SU-DHL-6 (cell line): ENCODE measurements around the gene THOP1.

Experiments
- H2AFZ ChIP-seq: fragments of 200-600 bp; sonication (generic); 2 replicates; pipeline ENCODE4 v1.6.1; 2014; ENCODE audit warnings: low read depth, mild to moderate bottlenecking, moderate library complexity, mixed read lengths, antibody characterized with exemption, low read length; ENCODE audit not compliant: severe bottlenecking
- H3F3A ChIP-seq: fragments of 200-600 bp; shearing (Covaris generic); 2 replicates; pipeline ENCODE4 v1.6.0; 2016; ENCODE audit warnings: antibody characterized with exemption, mild to moderate bottlenecking; ENCODE audit not compliant: insufficient read depth
- H3K27ac ChIP-seq: fragments of 200-600 bp; sonication (generic); 2 replicates; pipeline ENCODE4 v1.5.1; 2016; ENCODE audit warnings: low read depth, mild to moderate bottlenecking, low read length, moderate library complexity, mixed read lengths
- H3K27me3 ChIP-seq: fragments of 200-600 bp; sonication (generic), shearing (Covaris generic); 2 replicates; pipeline ENCODE4 v1.6.0; 2014; ENCODE audit warnings: mild to moderate bottlenecking, low read length
- H3K36me3 ChIP-seq: fragments of 200-600 bp; sonication (generic); 2 replicates; pipeline ENCODE4 v1.6.1; 2014; ENCODE audit warnings: mild to moderate bottlenecking, low read length, mixed read lengths
- H3K4me2 ChIP-seq: fragments of 300-600, 200-600 bp; shearing (Covaris generic), sonication (generic); 2 replicates; pipeline ENCODE4 v1.6.0; 2014; ENCODE audit warnings: low read length, low read depth, mild to moderate bottlenecking; ENCODE audit not compliant: poor library complexity, severe bottlenecking
- H3K4me3 ChIP-seq: fragments of 200-600 bp; sonication (generic); 2 replicates; pipeline ENCODE4 v1.5.1; 2014; ENCODE audit warnings: antibody characterized with exemption, low read length, mild to moderate bottlenecking, mixed read lengths; ENCODE audit not compliant: insufficient read depth, poor library complexity, severe bottlenecking
- H3K79me2 ChIP-seq: fragments of 200-600 bp; sonication (generic); 2 replicates; pipeline ENCODE4 v1.6.1; 2014; ENCODE audit warnings: mild to moderate bottlenecking, low read length, moderate library complexity; ENCODE audit not compliant: insufficient read depth
- H3K9ac ChIP-seq: fragments of 200-600 bp; sonication (generic); 2 replicates; pipeline ENCODE4 v1.7.0; 2014; ENCODE audit warnings: mild to moderate bottlenecking, low read length
- H3K9me2 ChIP-seq: fragments of 200-600 bp; sonication (generic); replicated peaks from 2 replicates; pipeline ENCODE4 v1.6.1; 2014; ENCODE audit warnings: low read length; ENCODE audit not compliant: insufficient read depth
- H3K9me3 ChIP-seq: fragments of 200-600 bp; sonication (generic); 2 replicates; pipeline ENCODE4 v1.6.1; 2014; ENCODE audit warnings: low read length, mixed read lengths; ENCODE audit not compliant: insufficient read depth
- H4K20me1 ChIP-seq: fragments of 200-600 bp; sonication (generic); 2 replicates; pipeline ENCODE4 v1.6.1; 2014; ENCODE audit warnings: low read depth, mild to moderate bottlenecking, antibody characterized with exemption, low read length, moderate library complexity, mixed read lengths
- EZH2phosphoT487 ChIP-seq: fragments of 200-600 bp; sonication (generic), shearing (Covaris generic); conservative IDR thresholded peaks from 2 replicates; pipeline ENCODE4 v1.6.1; 2018; ENCODE audit warnings: mild to moderate bottlenecking, antibody characterized with exemption, low read length, moderate library complexity, mixed read lengths
- TF ChIP-seq, protein P1 (sequence below): fragments of 200-600 bp; sonication (generic); IDR thresholded peaks from one replicate; pipeline ENCODE4 v1.5.1; 2017; ENCODE audit warnings: antibody characterized with exemption, mild to moderate bottlenecking, low read length, moderate library complexity; ENCODE audit not compliant: insufficient read depth, poor library complexity, severe bottlenecking

Gene THOP1

GRCh38 chr19:2841855-2842574, 56.7 kb downstream of the THOP1 start:
- no peaks in the 10 kb centered on the region for H3K36me3 ChIP-seq
- TF ChIP-seq, protein P1, sequence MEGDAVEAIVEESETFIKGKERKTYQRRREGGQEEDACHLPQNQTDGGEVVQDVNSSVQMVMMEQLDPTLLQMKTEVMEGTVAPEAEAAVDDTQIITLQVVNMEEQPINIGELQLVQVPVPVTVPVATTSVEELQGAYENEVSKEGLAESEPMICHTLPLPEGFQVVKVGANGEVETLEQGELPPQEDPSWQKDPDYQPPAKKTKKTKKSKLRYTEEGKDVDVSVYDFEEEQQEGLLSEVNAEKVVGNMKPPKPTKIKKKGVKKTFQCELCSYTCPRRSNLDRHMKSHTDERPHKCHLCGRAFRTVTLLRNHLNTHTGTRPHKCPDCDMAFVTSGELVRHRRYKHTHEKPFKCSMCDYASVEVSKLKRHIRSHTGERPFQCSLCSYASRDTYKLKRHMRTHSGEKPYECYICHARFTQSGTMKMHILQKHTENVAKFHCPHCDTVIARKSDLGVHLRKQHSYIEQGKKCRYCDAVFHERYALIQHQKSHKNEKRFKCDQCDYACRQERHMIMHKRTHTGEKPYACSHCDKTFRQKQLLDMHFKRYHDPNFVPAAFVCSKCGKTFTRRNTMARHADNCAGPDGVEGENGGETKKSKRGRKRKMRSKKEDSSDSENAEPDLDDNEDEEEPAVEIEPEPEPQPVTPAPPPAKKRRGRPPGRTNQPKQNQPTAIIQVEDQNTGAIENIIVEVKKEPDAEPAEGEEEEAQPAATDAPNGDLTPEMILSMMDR = no peak
- no peak for TF ChIP-seq EZH2phosphoT487
- peak overlapping the region; percentile 63 for H3K9ac ChIP-seq

GRCh38 chr19:2845107-2845506, 59.8 kb downstream of the THOP1 start:
- H3F3A ChIP-seq = no peaks in the 10 kb centered on the region; the same call in 1 of the 2 replicates
- TF ChIP-seq EZH2phosphoT487 = no peak
- TF ChIP-seq, protein P1 = no peak

More at GRCh38 chr19:2841855-2842574, 56.7 kb downstream of the THOP1 start:
- Histone ChIP-seq H3K27me3 (no peaks in the 10 kb centered on the region), H3K4me2 (peak overlapping the region; percentile 77), H3K9me3 (no peaks in the 10 kb centered on the region), H3K4me3 (peak overlapping the region; percentile 83), H3K9me2 (no peaks in the 10 kb centered on the region), H3K27ac (no peak overlapping the region), H3F3A (peaks cover 3% of the 10 kb centered on the region; the same call in 1 of the 2 replicates), H3K79me2 (no peaks in the 10 kb centered on the region), H4K20me1 (no peaks in the 10 kb centered on the region), H2AFZ (peak overlapping the region; percentile 28)

DNA sequence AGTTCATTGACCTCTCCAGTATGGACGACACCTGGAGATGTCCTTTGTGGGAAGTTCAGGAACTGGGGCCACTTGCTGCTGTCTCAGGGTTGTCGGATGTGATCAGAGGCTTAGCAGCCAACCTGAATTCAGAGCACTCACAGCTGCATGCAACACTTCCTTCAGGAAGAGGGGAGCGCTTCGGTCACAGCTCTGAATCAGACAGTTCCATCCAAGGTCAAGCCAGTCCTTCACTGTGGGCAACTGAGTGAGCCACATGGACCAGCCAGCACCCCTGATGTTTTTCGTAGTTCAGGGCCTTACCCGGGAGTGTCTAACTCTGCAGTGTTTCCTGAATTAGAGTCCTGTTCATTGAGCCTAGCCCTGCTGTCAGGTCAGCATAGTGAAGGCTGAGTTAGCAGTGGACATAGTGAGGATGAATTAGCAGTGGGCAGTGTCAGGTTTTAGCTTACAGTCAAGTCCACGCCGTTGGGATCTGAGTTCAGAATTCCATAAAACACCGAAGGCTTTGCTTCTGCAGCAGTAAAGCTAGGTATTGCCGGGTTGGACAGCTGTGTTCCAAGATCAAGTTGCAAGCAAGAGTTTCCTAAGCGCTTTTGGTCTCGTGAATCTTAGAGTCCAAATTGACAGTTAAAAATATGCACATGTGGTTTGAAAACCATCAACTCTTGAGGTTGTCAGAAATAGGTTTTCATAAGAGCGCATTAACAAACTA, 61.0 kb downstream of the THOP1 start:
- Histone ChIP-seq H3K9me3 (no peaks in the 10 kb centered on the region), H3K36me3 (peaks cover 5% of the 10 kb centered on the region), H3K79me2 (peaks cover 7% of the 10 kb centered on the region)

More at GRCh38 chr19:2845107-2845506, 59.8 kb downstream of the THOP1 start:
- H3K27me3 ChIP-seq = no peaks in the 10 kb centered on the region
- peaks cover 7% of the 10 kb centered on the region for H3K79me2 ChIP-seq
- no peak overlapping the region for H3K27ac ChIP-seq
- no peaks in the 10 kb centered on the region for H3K9me3 ChIP-seq
- H3K4me3 ChIP-seq = no peak overlapping the region
- no peak overlapping the region for H3K9ac ChIP-seq
- H3K4me2 ChIP-seq = no peak overlapping the region
- no peaks in the 10 kb centered on the region for H3K36me3 ChIP-seq
- no peak overlapping the region for H2AFZ ChIP-seq
- H3K9me2 ChIP-seq = no peaks in the 10 kb centered on the region
- H4K20me1 ChIP-seq = no peaks in the 10 kb centered on the region

More for the DNA sequence above, 61.0 kb downstream of the THOP1 start:
- H2AFZ ChIP-seq = no peak overlapping the region
- H3F3A ChIP-seq = no peaks in the 10 kb centered on the region; the same call in 1 of the 2 replicates
- H4K20me1 ChIP-seq = no peaks in the 10 kb centered on the region
- H3K4me3 ChIP-seq = no peak overlapping the region
- no peak overlapping the region for H3K4me2 ChIP-seq
- no peak overlapping the region for H3K27ac ChIP-seq
- no peaks in the 10 kb centered on the region for H3K9me2 ChIP-seq
- H3K9ac ChIP-seq = no peak overlapping the region
- H3K27me3 ChIP-seq = no peaks in the 10 kb centered on the region
- TF ChIP-seq, protein P1 = no peak
- TF ChIP-seq EZH2phosphoT487 = no peak
